ENCODE measurements around the gene HACL1. TPM values are rescaled to one million over a fixed set of nuclear protein-coding genes. Genes with fewer than 3 reads are reported as not detected.

HACL1 gene
- total RNA-seq, 1 experiment from 2014 or later: 20.5 TPM

- H3K79me2 ChIP-seq (ENCODE audit: insufficient read depth, low read length): no peaks in the 10 kb centered on the region
- H3K4me1 ChIP-seq (ENCODE audit: control insufficient read depth in 1 of 2, insufficient read depth in 2 of 2, low read length in 2 of 2): peaks cover 20 to 64% of the 10 kb centered on the region in 2 experiments
- peak overlapping the region; percentile 14; the same call in 1 of the 2 replicates for H3K27ac ChIP-seq (ENCODE audit: low read depth, low read length)
- peak overlapping the region; percentile 4; the same call in 1 of the 2 replicates for H3K4me2 ChIP-seq (ENCODE audit: low read length)
- H2AFZ ChIP-seq (ENCODE audit: low read depth, low read length, poor library complexity, severe bottlenecking): no peak overlapping the region
- DNase-seq (ENCODE audit: low read depth, low spot score) (no peak), ATAC-seq (no peak)
- H3K27me3 ChIP-seq (ENCODE audit: insufficient read depth, low read length): no peaks in the 10 kb centered on the region
- TF ChIP-seq, protein P1, sequence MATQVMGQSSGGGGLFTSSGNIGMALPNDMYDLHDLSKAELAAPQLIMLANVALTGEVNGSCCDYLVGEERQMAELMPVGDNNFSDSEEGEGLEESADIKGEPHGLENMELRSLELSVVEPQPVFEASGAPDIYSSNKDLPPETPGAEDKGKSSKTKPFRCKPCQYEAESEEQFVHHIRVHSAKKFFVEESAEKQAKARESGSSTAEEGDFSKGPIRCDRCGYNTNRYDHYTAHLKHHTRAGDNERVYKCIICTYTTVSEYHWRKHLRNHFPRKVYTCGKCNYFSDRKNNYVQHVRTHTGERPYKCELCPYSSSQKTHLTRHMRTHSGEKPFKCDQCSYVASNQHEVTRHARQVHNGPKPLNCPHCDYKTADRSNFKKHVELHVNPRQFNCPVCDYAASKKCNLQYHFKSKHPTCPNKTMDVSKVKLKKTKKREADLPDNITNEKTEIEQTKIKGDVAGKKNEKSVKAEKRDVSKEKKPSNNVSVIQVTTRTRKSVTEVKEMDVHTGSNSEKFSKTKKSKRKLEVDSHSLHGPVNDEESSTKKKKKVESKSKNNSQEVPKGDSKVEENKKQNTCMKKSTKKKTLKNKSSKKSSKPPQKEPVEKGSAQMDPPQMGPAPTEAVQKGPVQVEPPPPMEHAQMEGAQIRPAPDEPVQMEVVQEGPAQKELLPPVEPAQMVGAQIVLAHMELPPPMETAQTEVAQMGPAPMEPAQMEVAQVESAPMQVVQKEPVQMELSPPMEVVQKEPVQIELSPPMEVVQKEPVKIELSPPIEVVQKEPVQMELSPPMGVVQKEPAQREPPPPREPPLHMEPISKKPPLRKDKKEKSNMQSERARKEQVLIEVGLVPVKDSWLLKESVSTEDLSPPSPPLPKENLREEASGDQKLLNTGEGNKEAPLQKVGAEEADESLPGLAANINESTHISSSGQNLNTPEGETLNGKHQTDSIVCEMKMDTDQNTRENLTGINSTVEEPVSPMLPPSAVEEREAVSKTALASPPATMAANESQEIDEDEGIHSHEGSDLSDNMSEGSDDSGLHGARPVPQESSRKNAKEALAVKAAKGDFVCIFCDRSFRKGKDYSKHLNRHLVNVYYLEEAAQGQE (IDR thresholded peaks at IDR 0.05; ENCODE audit: low read depth): no peak
- TF ChIP-seq SIN3A (IDR thresholded peaks at IDR 0.05; ENCODE audit: low read depth) (no peak), ZFX (IDR thresholded peaks at IDR 0.05) (no peak), ZNF274 (IDR thresholded peaks at IDR 0.05; ENCODE audit: low read depth, low read length) (no peak), SP1 (IDR thresholded peaks at IDR 0.05; ENCODE audit: low read depth) (no peak), CBX3 (IDR thresholded peaks at IDR 0.05; ENCODE audit: low read depth) (no peak), POLR2A (IDR thresholded peaks at IDR 0.05; ENCODE audit: borderline replicate concordance, extremely low read depth, insufficient read depth, insufficient read length) (no peak), CEBPB (IDR thresholded peaks at IDR 0.05; ENCODE audit: low read depth) (no peak), ELF1 (IDR thresholded peaks at IDR 0.05; ENCODE audit: borderline replicate concordance, low read depth) (no peak), EZH2phosphoT487 (IDR thresholded peaks at IDR 0.05; ENCODE audit: borderline replicate concordance) (no peak), JUND (IDR thresholded peaks at IDR 0.05) (no peak), EGR1 (IDR thresholded peaks at IDR 0.05; ENCODE audit: low read depth) (no peak), YY1 (IDR thresholded peaks at IDR 0.05; ENCODE audit: extremely low read depth, insufficient replicate concordance, low read depth, low read length) (no peak)
- TF ChIP-seq, protein P2, sequence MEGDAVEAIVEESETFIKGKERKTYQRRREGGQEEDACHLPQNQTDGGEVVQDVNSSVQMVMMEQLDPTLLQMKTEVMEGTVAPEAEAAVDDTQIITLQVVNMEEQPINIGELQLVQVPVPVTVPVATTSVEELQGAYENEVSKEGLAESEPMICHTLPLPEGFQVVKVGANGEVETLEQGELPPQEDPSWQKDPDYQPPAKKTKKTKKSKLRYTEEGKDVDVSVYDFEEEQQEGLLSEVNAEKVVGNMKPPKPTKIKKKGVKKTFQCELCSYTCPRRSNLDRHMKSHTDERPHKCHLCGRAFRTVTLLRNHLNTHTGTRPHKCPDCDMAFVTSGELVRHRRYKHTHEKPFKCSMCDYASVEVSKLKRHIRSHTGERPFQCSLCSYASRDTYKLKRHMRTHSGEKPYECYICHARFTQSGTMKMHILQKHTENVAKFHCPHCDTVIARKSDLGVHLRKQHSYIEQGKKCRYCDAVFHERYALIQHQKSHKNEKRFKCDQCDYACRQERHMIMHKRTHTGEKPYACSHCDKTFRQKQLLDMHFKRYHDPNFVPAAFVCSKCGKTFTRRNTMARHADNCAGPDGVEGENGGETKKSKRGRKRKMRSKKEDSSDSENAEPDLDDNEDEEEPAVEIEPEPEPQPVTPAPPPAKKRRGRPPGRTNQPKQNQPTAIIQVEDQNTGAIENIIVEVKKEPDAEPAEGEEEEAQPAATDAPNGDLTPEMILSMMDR (IDR thresholded peaks at IDR 0.05 in 2 of 3, conservative IDR thresholded peaks at IDR 0.05 in 1 of 3; ENCODE audit: borderline replicate concordance in 1 of 3, insufficient read depth in 1 of 3, low read depth in 2 of 3, low read length in 2 of 3): no peak
- TF ChIP-seq, protein P3, sequence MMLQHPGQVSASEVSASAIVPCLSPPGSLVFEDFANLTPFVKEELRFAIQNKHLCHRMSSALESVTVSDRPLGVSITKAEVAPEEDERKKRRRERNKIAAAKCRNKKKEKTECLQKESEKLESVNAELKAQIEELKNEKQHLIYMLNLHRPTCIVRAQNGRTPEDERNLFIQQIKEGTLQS (IDR thresholded peaks at IDR 0.05): no peak
- TF ChIP-seq, protein P4, sequence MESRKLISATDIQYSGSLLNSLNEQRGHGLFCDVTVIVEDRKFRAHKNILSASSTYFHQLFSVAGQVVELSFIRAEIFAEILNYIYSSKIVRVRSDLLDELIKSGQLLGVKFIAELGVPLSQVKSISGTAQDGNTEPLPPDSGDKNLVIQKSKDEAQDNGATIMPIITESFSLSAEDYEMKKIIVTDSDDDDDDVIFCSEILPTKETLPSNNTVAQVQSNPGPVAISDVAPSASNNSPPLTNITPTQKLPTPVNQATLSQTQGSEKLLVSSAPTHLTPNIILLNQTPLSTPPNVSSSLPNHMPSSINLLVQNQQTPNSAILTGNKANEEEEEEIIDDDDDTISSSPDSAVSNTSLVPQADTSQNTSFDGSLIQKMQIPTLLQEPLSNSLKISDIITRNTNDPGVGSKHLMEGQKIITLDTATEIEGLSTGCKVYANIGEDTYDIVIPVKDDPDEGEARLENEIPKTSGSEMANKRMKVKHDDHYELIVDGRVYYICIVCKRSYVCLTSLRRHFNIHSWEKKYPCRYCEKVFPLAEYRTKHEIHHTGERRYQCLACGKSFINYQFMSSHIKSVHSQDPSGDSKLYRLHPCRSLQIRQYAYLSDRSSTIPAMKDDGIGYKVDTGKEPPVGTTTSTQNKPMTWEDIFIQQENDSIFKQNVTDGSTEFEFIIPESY (IDR thresholded peaks at IDR 0.05; ENCODE audit: extremely low read depth, insufficient replicate concordance, low read length): no peak
- ChIA-PET RAD21 (ENCODE audit: low non-redundant PET in 1 of 2, low total read pairs in 2 of 2, uncharacterized antibody in 2 of 2, unreplicated experiment in 2 of 2) (no interaction called here), CTCF (no interaction called here), POLR2A (interaction anchor here (1.9 kb wide), 1 partner anchor 9 kb away, joined by 9 read pairs; no protein-coding TSS in a partner anchor)
- H3K9me2 ChIP-seq (ENCODE audit: insufficient read depth): no peaks in the 10 kb centered on the region
- H4K20me1 ChIP-seq (ENCODE audit: insufficient read depth): no peaks in the 10 kb centered on the region
- no TSS peak for BruUV-seq (replicated peaks)
- H3K9ac ChIP-seq (ENCODE audit: low read length): no peak overlapping the region
- H3K36me3 ChIP-seq (ENCODE audit: control insufficient read depth in 1 of 2, insufficient read depth in 2 of 2, low read length in 2 of 2): no peaks in the 10 kb centered on the region
- intact Hi-C loops (cut with micrococcal nuclease): loop anchor here (10.0 kb wide), 1 partner anchor 407 kb away; no protein-coding TSS in a partner anchor
- H3K4me3 ChIP-seq (replicated peaks in 1 of 2; ENCODE audit: low read depth in 1 of 2, low read length in 2 of 2): no peak overlapping the region
- no peaks in the 10 kb centered on the region for H3K9me3 ChIP-seq (ENCODE audit: control insufficient read depth in 1 of 2, insufficient read depth in 1 of 2, low read depth in 1 of 2, low read length in 2 of 2)
These were observed 36.0 kb upstream of the HACL1 start for GRCh38 chr3:15637131-15637951.
